Brain pericyte (primary cell): ENCODE measurements around the gene IWS1.
"Not testable (repeated sequence)": the region's sequence is repeated elsewhere in the genome, so short reads cannot be mapped to it uniquely, and the experiment has no call there.

Experiments
- DNase-seq: peaks from one replicate; pipeline ENCODE4 v3.0.0-alpha.2; 2012; ENCODE audit warnings: low read depth, low spot score

The IWS1 gene

GRCh38 chr2:127560931-127561280 is 34.6 kb upstream of the IWS1 start:
- DNase-seq = peak; percentile 32

GRCh38 chr2:127560201-127560930 is 34.1 kb upstream of the IWS1 start:
- DNase-seq = no peak

- no peak for DNase-seq
Observed at GRCh38 chr2:127559454-127559853, 33.2 kb upstream of the IWS1 start.

GRCh38 chr2:127558911-127559310 is 32.6 kb upstream of the IWS1 start:
- DNase-seq = no peak

GRCh38 chr2:127552846-127553245 is 26.6 kb upstream of the IWS1 start:
- DNase-seq = no peak

GRCh38 chr2:127552336-127552735 is 26.0 kb upstream of the IWS1 start:
- no peak for DNase-seq

- no peak for DNase-seq
Observed at GRCh38 chr2:127551221-127551930, 25.1 kb upstream of the IWS1 start.

- no peak for DNase-seq
Observed at GRCh38 chr2:127546797-127547196, 20.5 kb upstream of the IWS1 start.

GRCh38 chr2:127545796-127546195 is 19.5 kb upstream of the IWS1 start:
- no peak for DNase-seq

GRCh38 chr2:127545189-127545588 is 18.9 kb upstream of the IWS1 start:
- DNase-seq = no peak

- not testable (repeated sequence) for DNase-seq
Observed at GRCh38 chr2:127543013-127543501, 16.8 kb upstream of the IWS1 start.

- DNase-seq = no peak
Observed at GRCh38 chr2:127542231-127542630, 15.9 kb upstream of the IWS1 start.

- no peak for DNase-seq
Observed at GRCh38 chr2:127541809-127542208, 15.5 kb upstream of the IWS1 start.

GRCh38 chr2:127537644-127538043 is 11.4 kb upstream of the IWS1 start:
- no peak for DNase-seq

- DNase-seq = no peak
Observed at GRCh38 chr2:127536707-127537541, 10.6 kb upstream of the IWS1 start.

GRCh38 chr2:127535918-127536317 is 9.6 kb upstream of the IWS1 start:
- no peak for DNase-seq

- DNase-seq = no peak
Observed at GRCh38 chr2:127535422-127535901, 9.2 kb upstream of the IWS1 start, which contains the start of gene MYO7B. MYO7B (plus strand) TSS chr2:127535683; CDS start chr2:127559723, 24,040 bp downstream.

GRCh38 chr2:127532296-127532695 is 6.0 kb upstream of the IWS1 start:
- no peak for DNase-seq

GRCh38 chr2:127531221-127531648 is 4.9 kb upstream of the IWS1 start:
- no peak for DNase-seq

GRCh38 chr2:127530245-127531140 is 4.2 kb upstream of the IWS1 start:
- DNase-seq = no peak

GRCh38 chr2:127529416-127529815 is 3.1 kb upstream of the IWS1 start:
- DNase-seq = not testable (repeated sequence)
